Activated CD4-positive, alpha-beta T cell treated with anti-CD3 and anti-CD28 coated beads, Interleukin-2, amount 50 U/mL, for 24 hours (primary cell): ENCODE data around the gene SOWAHA.
"Not testable (repeated sequence)": the region's sequence is repeated elsewhere in the genome, so short reads cannot be mapped to it uniquely, and the experiment has no call there.

Experiments used
- DNase-seq, 2 donors: peaks; one replicate each; pipeline ENCODE4 v3.0.0-alpha.2; 2020; ENCODE audit warnings: low read depth in 1 of 2, low spot score in 1 of 2

The SOWAHA gene

GRCh38 chr5:132806804-132807162 is 6.3 kb upstream of the SOWAHA start:
- not testable (repeated sequence) for DNase-seq

- DNase-seq: no peak
These were observed 5.8 kb upstream of the SOWAHA start for GRCh38 chr5:132807163-132807838.

GRCh38 chr5:132808448-132808847 is 4.7 kb upstream of the SOWAHA start:
- DNase-seq: no peak

- no peak for DNase-seq
These were observed 4.2 kb upstream of the SOWAHA start for GRCh38 chr5:132808866-132809265.

GRCh38 chr5:132810605-132811004 is 2.5 kb upstream of the SOWAHA start:
- no peak for DNase-seq

GRCh38 chr5:132812123-132812765 is 858 bp upstream of the SOWAHA start:
- DNase-seq: no peak

- no peak for DNase-seq
These were observed 749 bp downstream of the SOWAHA start for GRCh38 chr5:132813599-132814502.

GRCh38 chr5:132814503-132815294 is 1.6 kb downstream of the SOWAHA start:
- no peak for DNase-seq

- DNase-seq: no peak
These were observed 2.4 kb downstream of the SOWAHA start for GRCh38 chr5:132815454-132815853.

- DNase-seq: no peak
These were observed 3.0 kb downstream of the SOWAHA start for GRCh38 chr5:132816083-132816482.

GRCh38 chr5:132816554-132816953 is 3.5 kb downstream of the SOWAHA start:
- no peak for DNase-seq

GRCh38 chr5:132817011-132817410 is 3.9 kb downstream of the SOWAHA start:
- no peak for DNase-seq

- DNase-seq: no peak
These were observed 6.4 kb downstream of the SOWAHA start for GRCh38 chr5:132819468-132819867.

- peak; percentile 83 to 85 for DNase-seq
These were observed 7.2 kb downstream of the SOWAHA start for GRCh38 chr5:132820162-132820754.

- DNase-seq: no peak
These were observed 8.2 kb downstream of the SOWAHA start for GRCh38 chr5:132821350-132821749.

GRCh38 chr5:132821791-132822190 is 8.7 kb downstream of the SOWAHA start:
- no peak for DNase-seq

GRCh38 chr5:132822650-132823480 is 9.8 kb downstream of the SOWAHA start:
- DNase-seq: no peak

- no peak for DNase-seq
These were observed 10.5 kb downstream of the SOWAHA start for GRCh38 chr5:132823481-132824050.

- DNase-seq: no peak
These were observed 11.3 kb downstream of the SOWAHA start for GRCh38 chr5:132824426-132824825.
